Endometrial microvascular endothelial cells (primary cell): ENCODE measurements around the gene LDB1. TPM values are rescaled to one million over a fixed set of nuclear protein-coding genes. Genes with fewer than 3 reads are reported as not detected.

Experiments
- in situ Hi-C: cut with HindIII; loops from 2 replicates; pipeline ENCODE4 v1.10.0; 2017; ENCODE audit warnings: low sequenced_read_pairs, low pct_unique_long_range_greater_than_20kb; ENCODE audit errors: inconsistent ontology term
- total RNA-seq: library from RNA; depleted of rRNA; stranded (reverse); fragments of >200 nt; gene quantifications from one replicate; pipeline ENCODE4 v1.2.3, GENCODE V29; 2015; ENCODE audit errors: inconsistent ontology term

LDB1 gene
- total RNA-seq, 1 donor from 2014 or later = 27.9 TPM

GRCh38 chr10:102068216-102068615 is 52.0 kb downstream of the LDB1 start:
- in situ Hi-C loops = no loop called here

DNA sequence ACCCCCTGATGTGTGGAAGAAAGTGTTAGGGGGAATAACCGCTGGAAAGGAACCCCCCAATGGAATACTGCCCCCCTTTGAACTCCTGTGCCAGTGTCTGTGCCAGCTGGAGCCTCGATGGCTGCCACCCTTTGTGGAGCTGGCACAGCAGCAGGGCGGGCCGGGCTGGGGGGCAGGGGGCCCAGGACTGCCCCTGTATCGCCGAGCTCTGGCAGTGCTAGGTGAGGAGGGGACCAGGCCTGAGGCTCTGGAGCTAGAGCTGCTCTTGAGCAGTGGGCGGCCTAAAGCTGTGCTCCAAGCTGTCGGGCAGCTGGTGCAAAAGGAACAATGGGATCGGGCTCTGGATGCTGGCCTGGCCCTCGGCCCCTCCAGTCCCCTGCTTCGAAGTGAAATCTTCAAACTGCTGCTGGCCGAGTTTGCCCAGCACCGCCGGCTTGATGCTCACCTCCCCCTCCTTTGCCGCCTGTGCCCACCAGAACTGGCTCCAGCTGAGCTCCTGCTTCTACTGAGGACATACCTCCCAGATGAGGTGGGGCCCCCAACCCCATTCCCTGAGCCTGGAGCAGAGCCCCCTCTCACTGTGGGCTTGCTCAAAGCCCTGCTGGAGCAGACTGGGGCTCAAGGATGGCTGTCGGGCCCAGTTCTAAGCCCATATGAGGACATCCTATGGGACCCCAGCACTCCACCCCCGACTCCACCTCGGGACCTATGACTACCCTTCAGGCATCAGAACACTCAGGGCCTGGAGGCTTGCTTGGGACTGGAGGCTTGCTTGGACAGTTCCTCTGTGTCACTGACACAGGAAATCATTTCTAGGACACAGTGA is 52.9 kb downstream of the LDB1 start:
- in situ Hi-C loops = no loop called here

GRCh38 chr10:102066399-102067088 is 53.6 kb downstream of the LDB1 start:
- in situ Hi-C loops = no loop called here

- in situ Hi-C loops = no loop called here
Measured at GRCh38 chr10:102065561-102066398, 54.4 kb downstream of the LDB1 start.

GRCh38 chr10:102064868-102065560 is 55.2 kb downstream of the LDB1 start, which contains the start of gene HPS6:
HPS6 (plus strand) TSS chr10:102065349; CDS start chr10:102065475, 126 bp downstream.
- in situ Hi-C loops = no loop called here

DNA sequence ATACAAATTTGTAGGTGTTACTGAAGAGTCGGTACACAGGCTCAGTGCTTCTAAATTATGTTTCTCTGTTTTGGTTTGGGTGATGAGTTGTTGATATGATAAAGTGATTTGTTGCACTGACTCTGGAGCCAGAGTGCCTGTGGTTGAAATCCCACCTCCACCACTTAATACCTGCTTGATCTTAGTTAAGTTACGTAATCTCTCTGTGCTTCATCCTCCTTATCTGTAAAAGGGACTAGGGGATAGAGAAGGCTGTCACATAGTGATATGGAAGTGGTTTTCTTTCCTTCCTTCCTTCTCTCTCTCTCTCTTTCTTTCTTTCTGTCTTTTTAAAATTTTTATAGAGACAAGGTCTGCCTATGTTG is 55.7 kb downstream of the LDB1 start:
- in situ Hi-C loops = no loop called here

DNA sequence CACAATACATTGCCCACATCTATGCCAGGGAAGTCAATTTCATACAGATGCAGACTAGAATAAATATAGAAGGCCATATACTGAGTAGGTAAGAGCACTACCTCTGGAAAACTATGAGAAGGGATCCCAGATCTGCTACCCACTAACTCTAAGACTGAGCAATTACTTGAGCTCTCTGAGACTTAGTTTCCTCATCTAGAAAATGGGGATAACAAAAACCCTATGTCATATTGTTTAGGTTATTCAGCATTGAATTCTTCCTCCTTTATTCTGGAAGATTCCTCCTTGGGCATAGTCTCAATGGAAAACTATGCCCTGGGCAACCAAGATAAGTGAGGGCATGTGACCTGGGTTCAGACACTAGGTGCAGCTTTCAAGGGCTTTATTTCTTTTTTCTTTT is 60.2 kb downstream of the LDB1 start:
- in situ Hi-C loops = no loop called here

Other genes starting within 250 kb of the LDB1 start
- gene ARMH3, start 64.2 kb downstream of the LDB1 start, total RNA-seq = 9.3 TPM
- gene HPS6, start 55.0 kb downstream of the LDB1 start, total RNA-seq = 44.3 TPM
- 21.6 TPM for gene PPRC1, start 12.7 kb upstream of the LDB1 start, total RNA-seq
- gene NOLC1, start 32.0 kb upstream of the LDB1 start, total RNA-seq = 82.0 TPM
- gene ELOVL3, start 105.9 kb upstream of the LDB1 start, total RNA-seq = not detected
- gene PITX3, start 121.1 kb upstream of the LDB1 start, total RNA-seq = not detected
- gene GBF1, start 125.2 kb upstream of the LDB1 start, total RNA-seq = 47.4 TPM